ENCODE measurements around the gene GALNTL6.
"Not testable (repeated sequence)": the region's sequence is repeated elsewhere in the genome, so short reads cannot be mapped to it uniquely, and the experiment has no call there.

Gene GALNTL6

GRCh38 chr4:172963498-172964294, 1150.5 kb downstream of the GALNTL6 start:
- no peak for DNase-seq

DNA sequence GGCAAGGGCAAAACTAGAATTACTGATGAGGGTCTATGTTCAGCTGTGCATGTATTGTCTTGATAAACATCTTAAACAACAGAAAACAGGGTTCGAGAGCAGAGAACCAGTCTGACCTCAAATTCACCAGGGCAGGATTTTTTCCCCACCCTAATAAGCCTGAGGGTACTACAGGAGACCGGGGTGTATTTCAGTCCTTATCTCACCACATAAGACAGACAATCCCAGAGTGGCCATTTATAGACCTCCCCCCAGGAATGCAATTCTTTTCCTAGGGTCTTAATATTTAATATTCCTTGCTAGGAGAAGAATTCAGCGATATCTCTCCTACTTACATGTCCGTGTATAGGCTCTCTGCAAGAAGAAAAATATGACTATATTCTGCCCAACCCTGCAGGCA, 1157.0 kb downstream of the GALNTL6 start:
- DNase-seq = not testable (repeated sequence)

DNA sequence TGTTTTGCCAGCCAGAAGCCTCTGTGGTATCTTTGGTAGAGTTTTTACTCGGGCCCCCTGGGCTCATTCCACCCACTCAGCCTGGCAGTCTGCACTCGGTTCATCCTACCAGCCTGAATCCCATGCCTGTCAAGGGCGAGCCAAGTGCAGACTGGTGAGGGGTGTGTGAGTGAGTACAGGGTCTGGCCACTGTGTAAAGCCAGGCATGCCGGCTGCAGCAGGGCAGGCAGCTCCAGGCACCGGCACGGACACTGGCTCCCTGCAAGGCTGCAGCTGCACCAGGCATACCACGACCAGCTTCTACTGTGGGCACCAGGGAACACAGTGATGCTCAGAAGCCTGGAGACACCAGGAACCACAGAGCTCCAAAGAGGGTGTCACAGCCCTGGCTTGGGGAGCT, 1161.4 kb downstream of the GALNTL6 start:
- DNase-seq = no peak

GRCh38 chr4:172975651-172976229, 1162.5 kb downstream of the GALNTL6 start:
- DNase-seq = no peak

GRCh38 chr4:172977491-172978041, 1164.4 kb downstream of the GALNTL6 start:
- not testable (repeated sequence) for DNase-seq

DNA sequence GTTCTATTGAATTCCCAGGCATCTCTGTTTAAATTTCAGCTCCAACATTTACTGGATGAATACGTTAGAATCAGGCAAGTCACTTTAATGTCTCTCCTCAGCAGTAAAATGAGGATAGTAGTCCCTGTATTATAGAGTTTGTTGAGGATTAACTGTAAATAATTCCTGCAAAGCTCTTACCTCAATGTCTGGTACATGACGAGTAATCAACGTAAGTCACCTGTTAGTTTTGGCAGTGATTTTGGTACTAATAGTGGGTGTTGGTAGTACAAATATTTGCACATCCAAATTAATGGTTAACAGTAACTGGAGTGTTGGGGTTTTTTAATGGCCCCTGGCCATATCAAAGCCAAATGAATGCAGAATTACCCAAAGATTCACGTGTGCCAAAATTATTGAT, 1165.6 kb downstream of the GALNTL6 start:
- DNase-seq = peak; percentile 2

- no peak for DNase-seq
Observed at GRCh38 chr4:172979332-172979731, 1166.1 kb downstream of the GALNTL6 start.

- no peak for DNase-seq
Observed at GRCh38 chr4:172980219-172980618, 1167.0 kb downstream of the GALNTL6 start.

DNA sequence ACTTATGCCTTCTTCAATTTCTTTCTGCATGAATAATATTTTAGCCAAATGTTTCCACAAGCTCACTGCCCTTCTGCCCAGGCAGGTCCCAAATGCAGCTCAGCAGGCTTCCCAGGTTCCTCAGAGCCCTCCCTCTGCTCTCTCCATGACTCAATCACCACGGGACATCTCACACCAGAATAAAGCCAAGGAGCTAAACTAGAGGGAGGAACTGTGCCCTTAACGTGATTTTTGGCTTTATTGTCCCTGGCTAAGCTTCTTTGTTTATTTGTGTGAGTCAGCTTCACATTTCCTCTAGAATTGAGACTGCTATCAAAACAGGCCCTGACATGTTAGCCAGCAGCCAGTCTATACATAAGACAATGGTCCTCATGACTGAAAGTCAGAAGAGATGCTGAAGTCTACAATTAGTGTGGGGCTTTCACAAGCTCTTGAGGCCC, 1169.0 kb downstream of the GALNTL6 start:
- DNase-seq = no peak

DNA sequence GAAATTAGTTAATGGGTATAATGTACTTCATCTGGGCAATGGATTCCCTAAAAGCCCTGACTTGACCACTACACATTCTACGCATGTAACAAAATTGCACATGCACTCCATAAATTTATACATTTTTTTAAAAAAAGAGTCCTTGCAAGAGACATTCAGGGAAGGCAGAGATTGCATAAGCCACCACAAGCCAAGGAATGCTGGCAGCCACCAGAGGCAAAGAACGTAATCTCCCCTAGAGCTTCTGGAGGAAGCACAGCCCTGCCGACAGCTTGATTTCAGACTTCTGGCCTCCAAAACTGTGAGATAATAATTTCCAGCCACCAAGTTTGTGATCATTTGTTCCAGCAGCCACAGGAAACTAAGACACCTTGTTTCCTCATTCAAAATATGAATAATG, 1169.8 kb downstream of the GALNTL6 start:
- no peak for DNase-seq

GRCh38 chr4:172983631-172984030, 1170.4 kb downstream of the GALNTL6 start:
- DNase-seq = no peak

GRCh38 chr4:172985552-172985951, 1172.3 kb downstream of the GALNTL6 start:
- DNase-seq = no peak

- DNase-seq = no peak
Observed at GRCh38 chr4:172986114-172986513, 1172.9 kb downstream of the GALNTL6 start.

DNA sequence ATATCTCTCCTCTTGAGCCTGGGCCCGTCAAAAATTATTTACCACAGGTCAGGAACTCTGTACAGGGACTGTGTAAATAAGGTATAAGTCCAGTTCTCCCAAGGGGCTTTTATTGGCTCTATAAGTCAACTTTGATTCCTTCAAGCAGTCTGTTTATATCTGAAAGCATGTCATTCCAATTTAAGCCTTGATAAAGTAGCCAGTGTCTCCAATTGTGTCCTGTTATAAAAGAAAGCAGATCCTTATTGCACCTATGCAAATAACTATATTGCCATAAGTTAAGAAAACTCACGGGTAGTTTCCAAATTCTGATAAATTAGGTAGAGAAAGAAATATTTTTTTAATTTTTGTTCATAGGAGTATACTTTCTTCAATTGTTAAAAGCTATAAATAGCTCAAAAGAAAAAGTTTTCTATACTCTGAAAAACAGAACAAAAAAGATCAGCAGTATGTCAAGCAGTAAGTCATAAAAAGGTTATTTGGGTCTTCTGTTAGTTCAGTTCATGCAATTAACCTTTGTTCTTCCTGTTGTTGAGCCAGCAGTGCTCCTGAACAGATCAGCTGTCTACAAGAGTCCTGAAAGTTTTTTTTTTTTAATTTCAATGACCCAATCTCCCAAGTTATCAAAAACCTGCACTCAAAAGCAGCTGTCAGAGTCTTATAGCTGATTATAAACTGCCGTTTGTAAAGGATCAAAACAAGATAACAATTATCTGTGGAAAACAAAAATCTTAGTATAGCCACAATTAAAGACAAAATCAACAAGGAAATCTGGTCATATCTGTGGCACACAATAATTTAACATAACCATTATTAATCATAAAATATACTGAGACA, 1177.0 kb downstream of the GALNTL6 start:
- no peak for DNase-seq

GRCh38 chr4:172992648-172993378, 1179.6 kb downstream of the GALNTL6 start:
- no peak for DNase-seq

- DNase-seq = no peak
Observed at GRCh38 chr4:172995161-172995560, 1182.0 kb downstream of the GALNTL6 start.

DNA sequence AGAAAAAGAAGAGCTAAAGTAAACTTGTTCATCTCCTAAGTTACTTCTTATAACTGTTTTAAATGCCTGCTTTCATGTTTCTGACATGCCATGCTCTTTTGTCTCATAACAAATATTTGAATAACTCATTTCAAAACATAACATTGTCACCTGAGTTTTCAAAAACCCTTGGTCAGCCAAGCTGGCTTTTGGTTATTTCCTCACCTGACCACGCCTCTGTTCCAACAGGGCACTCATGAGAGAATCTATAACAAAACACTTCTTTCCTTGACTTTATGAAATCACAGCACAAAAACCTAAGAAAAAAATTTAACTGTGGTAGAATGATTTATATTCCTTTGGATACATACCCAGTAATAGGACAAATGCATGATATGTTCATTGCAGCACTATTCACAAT, 1182.5 kb downstream of the GALNTL6 start:
- DNase-seq = no peak

DNA sequence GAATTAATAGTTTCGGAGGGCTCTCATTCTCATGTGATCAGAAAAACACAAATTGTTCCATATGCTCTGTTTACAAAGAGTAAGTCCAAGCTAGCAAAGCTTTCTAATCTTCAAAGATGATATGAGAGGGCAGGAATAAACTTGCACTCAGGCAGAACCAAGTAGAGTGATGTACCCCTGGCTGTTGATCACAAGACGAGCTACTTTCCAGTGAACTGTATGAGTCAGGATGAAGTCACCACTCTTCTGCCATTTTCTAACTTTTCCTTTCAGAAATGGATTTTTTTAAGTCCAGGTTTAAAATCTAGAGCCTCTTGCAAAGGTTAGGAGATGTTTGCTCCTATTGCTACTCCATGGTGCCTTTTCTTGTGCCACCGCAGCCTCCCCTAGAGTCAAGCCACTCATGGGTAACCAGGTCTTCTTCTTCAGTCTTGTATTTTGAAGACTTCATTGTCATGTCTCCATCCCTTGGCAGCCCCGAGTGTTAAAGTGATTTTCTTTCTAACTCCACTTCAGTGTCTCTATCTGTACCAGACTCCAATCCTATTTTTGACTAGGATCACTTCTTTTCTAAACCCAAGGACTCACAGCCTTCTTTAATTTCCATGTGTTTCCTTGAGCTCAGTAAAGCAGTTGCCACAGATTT, 1183.5 kb downstream of the GALNTL6 start:
- DNase-seq = no peak

GRCh38 chr4:172997217-172997609, 1184.0 kb downstream of the GALNTL6 start:
- DNase-seq = no peak

- no peak for DNase-seq
Observed at GRCh38 chr4:172997856-172998255, 1184.7 kb downstream of the GALNTL6 start.

DNA sequence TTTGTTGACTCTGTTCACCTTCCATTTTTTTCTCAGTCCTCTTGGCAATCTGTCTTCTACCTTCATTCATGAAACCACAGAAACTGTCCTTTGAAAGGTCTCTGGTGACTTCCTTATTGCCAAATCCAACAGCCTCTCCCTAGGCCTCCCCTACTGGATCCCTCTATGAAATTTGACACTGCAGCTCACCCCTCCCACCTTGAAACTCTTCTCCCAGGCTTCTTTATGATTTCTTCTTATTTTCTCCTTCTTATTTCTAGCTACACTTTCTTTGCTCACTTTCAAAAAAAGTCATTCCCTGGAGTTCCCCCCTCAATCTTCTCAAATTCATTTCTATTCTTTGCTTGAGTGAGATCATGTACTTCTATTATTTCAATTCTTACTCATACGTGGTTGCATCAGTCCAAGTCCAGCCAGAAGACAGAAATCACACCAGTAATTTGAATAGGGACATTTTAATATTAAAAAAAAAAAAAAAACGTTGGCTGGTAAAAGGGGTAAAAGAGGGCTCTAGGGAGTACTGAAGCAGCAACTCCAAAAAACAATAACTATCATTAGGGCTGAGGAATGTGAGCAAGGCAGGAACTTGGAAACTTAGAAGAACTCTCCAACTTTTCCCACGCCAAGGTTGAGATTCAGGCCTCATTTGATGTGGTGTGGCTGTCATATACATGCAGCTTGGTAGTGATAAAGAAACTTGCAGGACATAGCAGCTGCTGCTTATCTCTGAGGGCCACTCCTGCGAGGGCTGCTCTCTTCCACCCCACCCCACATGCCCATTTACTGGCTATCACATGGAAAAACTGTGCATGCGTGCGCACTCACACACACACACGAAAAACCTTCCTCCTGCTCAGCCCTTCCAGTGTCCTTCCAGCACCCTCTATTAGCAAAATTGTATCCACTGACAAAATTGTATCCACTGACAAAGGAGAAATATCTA, 1185.6 kb downstream of the GALNTL6 start:
- DNase-seq = no peak

Measured in NCI-H2081 treated with DMSO at 0.1 percent for 48 hours (cell line).